Transverse colon (tissue), 3 donors: ENCODE results near the gene TRANK1.

Experiments
- POLR2A ChIP-seq: fragments of 450-650 bp; IDR thresholded peaks from one replicate; pipeline ENCODE4 v1.6.1; 2016; ENCODE audit warnings: antibody characterized with exemption, mild to moderate bottlenecking, moderate library complexity
- TF ChIP-seq, protein P1 (sequence below), 5 experiments: fragments of 200-600 bp in 3 of 5; fragments of 450-650 bp in 2 of 5; sonication (generic) in 3 of 5; IDR thresholded peaks; 1 replicate in 2 of 5; 2 replicates in 3 of 5; pipeline ENCODE4 v1.5.1; 2016 to 2017; ENCODE audit warnings: antibody characterized with exemption in 5 of 5, inconsistent platforms in 3 of 5, mild to moderate bottlenecking in 2 of 5, moderate library complexity in 1 of 5

DNA sequence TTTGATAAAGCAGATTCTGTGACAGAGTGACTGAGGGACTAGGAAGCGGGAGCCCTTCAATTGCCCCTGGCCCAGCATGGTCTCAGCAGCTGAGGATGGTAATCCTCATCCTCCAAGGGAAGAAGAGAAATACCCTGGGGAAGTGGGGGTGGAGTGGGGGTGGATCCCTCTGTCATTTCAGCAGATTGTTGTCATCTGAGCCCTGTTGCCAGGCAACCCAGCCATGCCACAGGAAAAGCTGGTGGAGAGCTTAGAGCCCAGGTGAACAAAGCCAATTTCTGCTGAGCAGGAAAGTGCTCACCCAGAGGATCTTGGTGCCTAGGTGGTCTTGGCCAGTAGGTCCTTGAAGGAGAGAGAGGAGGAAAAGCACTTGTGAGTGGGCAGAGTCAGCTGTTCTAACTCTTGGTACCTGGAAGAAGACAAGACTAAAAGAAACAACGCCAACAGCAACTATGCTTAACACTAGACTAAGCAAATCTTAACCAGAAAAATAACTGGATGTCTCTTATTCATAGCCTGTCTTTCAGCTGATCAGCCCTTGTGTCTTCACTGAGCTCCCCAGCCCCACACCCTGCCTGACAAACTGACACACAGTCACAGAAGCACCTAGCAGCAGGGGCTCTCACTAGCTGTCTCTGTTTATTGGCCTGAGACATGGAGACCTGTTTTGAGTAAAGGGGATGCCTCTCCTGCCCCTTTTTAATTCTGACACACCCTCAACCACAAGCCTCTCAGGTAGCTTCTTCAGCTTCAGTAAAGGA lies 140.4 kb downstream of the TRANK1 start:
- TF ChIP-seq, protein P1, sequence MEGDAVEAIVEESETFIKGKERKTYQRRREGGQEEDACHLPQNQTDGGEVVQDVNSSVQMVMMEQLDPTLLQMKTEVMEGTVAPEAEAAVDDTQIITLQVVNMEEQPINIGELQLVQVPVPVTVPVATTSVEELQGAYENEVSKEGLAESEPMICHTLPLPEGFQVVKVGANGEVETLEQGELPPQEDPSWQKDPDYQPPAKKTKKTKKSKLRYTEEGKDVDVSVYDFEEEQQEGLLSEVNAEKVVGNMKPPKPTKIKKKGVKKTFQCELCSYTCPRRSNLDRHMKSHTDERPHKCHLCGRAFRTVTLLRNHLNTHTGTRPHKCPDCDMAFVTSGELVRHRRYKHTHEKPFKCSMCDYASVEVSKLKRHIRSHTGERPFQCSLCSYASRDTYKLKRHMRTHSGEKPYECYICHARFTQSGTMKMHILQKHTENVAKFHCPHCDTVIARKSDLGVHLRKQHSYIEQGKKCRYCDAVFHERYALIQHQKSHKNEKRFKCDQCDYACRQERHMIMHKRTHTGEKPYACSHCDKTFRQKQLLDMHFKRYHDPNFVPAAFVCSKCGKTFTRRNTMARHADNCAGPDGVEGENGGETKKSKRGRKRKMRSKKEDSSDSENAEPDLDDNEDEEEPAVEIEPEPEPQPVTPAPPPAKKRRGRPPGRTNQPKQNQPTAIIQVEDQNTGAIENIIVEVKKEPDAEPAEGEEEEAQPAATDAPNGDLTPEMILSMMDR (IDR thresholded peaks at IDR 0.05) = no peak
- no peak for TF ChIP-seq POLR2A
